ENCODE data around the gene WDR43.

Gene WDR43, protein sequence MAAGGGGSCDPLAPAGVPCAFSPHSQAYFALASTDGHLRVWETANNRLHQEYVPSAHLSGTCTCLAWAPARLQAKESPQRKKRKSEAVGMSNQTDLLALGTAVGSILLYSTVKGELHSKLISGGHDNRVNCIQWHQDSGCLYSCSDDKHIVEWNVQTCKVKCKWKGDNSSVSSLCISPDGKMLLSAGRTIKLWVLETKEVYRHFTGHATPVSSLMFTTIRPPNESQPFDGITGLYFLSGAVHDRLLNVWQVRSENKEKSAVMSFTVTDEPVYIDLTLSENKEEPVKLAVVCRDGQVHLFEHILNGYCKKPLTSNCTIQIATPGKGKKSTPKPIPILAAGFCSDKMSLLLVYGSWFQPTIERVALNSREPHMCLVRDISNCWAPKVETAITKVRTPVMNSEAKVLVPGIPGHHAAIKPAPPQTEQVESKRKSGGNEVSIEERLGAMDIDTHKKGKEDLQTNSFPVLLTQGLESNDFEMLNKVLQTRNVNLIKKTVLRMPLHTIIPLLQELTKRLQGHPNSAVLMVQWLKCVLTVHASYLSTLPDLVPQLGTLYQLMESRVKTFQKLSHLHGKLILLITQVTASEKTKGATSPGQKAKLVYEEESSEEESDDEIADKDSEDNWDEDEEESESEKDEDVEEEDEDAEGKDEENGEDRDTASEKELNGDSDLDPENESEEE

DNA sequence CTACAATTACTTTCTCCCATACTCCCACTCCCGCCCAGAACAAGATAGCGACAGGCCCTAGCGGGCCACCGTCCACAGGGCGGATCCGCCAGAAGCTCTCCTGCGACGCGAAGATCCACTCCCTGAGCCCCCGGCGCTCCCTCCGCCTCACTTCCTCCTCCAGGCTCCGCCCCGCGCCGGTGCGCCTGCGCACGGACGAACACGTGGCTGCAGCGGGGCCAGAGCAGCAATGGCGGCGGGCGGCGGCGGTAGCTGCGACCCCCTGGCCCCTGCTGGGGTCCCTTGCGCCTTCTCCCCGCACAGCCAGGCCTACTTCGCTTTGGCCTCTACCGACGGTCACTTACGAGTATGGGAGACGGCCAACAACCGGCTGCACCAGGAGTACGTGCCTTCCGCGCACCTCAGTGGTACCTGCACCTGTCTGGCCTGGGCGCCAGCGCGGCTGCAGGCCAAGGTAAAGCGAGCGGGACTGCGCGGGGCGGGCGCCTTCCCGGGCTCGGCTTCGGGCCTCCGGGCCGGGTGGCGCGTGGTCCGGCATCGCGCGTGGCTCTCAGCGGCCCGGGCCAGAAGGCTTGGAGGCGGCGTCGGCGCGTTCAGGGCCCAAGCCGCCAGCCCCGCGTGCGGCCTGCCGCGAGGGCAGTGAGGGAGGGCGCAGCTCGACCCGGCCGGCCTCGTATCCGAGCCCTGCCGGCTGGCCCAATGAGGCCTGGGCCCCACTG, at the start of gene WDR43:
TSS of gene WDR43 (plus strand) at position 198 of the 719 bp plus-strand sequence. CDS start at position 230, 32 bp downstream.
- DNase-seq: peak; percentile 98

DNA sequence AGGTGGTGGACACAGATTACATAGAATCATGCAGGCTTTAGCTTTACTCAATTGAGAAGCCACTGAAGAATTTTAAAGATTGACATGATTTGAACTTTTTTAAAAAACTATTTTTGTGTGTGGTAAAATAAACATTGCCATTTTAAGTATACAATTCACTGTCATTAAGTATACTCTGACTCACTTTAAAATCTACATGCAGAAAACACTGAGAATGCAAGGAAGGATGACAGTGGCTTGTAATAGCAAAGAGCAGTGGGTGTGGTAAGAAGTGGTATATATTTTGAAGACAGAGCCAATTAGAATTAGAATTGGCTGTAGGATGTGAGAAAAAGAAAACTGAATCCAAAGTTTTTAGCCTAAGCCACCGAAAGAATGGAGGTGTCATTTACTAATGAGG, 39.3 kb upstream of the WDR43 start:
- DNase-seq: no peak

DNA sequence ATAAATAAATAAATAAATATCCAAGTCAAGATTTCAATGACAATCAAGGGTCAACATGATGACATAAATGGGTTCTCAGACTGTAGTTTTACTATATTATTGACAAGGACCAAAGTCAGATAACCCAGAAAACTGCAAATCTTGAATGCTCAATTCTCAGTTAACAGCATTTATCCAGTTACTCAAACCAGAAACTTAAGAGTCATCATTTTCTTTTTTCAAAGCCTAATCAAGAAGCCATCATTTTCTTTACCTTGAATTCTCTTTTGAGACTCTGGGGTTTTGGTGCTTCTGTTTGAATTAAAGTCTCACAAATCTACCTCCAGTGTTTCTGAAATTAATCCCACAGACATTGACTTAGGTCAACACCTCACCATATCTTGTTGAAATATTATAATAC, 38.5 kb upstream of the WDR43 start:
- DNase-seq: no peak

DNA sequence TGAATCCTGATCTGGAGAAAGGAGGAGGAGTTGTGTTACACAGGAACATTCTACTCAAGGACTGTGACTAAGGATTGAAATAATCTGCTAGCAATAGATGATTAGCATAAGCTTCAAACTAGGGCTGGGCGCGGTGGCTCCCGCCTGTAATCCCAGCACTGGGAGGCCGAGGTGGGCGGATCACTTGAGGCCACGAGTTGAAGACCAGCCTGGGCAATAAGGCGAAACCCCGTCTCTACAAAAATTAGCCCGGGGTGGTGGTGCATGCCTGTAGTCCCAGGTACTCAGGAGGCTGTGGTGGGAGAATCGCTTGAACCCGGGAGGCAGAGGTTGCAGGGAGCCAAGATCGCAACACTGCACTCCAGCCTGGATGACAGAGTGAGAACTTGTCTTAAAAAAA, 25.9 kb upstream of the WDR43 start:
- DNase-seq: no peak

DNA sequence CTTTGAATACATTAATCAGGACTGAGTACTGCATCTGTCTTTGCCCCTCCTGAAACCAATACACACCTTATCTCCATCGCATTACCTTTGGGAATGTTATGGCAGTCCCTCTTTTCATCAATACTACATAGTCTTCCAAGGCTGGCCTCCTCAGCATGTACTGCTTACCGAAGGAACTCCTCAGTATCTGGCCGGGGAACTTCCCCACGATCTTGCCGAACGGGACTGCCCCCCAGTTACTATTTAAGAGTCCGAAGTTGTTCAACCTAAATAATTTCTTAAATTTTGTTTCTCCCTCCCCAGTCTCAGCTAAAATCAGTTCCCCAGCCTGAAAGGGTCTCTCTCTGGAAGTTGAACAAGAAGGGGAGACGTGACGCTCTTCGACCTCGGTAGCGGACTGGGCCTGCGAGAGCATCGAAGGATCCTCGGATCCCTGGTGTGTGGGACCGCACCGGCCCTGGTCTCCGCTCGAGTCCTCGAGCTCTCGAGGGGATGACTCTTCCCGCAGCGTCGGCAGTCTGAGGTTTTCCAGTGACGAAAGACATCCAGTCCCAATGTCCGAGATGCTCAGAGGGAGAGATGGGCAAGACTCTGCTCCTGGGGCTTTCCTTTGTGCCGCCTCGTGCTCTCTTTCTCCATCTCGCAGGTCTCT, 24.8 kb upstream of the WDR43 start:
- DNase-seq: no peak

DNA sequence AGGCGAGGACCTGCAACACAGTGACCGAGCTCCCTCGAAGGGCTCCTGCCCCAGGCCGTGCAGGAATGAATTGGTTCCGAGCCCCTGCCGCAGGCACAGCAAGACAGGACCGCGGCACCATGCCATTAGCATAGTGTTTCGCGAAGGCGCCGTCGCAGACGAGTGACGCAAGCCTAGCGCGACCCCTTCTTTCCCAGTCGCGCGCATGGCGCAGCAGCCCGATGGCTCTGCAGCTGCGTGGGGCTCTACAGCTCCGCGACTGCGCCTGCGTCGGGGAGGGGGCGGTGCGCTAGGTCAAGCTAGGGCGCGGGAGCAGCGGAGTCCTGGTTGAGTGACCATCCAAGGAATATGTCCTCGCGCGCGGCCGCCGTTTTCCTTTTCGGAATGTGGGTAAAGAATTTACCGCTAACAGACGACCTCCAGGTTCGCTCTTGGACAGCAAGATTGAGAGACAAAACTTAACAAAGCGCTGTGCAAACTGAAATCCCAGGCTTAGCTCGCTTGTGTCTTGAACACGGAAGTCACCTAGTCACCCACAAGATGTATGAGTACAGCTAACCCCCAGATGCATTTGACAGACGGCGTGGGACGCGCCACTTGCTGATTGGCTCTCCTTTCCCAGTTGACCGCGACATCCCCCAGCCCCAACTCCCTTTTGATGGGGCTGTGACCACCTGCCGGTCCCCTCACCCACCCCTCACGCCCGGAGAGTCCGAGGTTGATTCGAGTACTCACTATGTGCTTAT, 24.1 kb upstream of the WDR43 start, which contains the start of gene TRMT61B:
TSS of gene TRMT61B (minus strand) at position 164 of the 746 bp plus-strand sequence. CDS start at position 132, 32 bp downstream.
- peak; percentile 94 for DNase-seq

DNA sequence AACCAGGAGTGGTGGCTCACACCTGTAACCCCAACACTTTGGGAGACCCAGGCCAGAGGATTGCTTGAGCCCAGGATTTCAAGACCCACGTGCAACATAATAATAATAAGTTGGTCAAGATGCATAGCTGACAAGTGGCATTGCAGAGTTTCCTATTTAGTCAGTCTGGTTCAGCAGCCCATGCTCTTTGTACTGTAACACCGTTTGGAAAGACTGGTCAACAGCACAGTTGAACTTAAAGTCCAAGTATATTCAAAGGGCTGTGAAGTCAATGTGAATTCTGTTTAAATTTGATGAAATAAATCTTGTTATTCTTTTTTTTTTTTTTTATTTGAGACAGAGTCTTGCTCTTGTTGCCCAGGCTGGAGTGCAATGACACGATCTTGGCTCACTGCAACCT, 22.8 kb upstream of the WDR43 start:
- no peak for DNase-seq

DNA sequence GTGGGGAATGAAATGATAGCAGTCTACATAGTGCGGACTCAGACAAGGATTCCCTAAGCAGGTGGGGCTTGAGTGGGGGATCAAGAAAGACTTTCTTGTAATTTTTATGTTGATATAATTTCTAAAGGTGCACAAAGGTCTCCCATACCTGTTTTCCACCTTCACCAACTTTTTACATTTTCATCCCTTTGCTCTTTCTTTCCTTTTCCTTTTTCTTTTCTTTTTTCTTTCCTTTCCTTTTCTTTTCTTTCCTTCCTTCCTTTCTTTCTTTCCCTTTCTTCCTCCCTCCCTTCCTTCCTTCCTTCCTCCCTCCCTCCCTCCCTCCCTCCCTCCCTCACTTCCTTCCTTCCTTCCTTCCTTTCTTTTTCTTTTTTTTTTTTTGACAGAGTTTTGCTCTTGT, 14.3 kb upstream of the WDR43 start:
- no peak for DNase-seq

DNA sequence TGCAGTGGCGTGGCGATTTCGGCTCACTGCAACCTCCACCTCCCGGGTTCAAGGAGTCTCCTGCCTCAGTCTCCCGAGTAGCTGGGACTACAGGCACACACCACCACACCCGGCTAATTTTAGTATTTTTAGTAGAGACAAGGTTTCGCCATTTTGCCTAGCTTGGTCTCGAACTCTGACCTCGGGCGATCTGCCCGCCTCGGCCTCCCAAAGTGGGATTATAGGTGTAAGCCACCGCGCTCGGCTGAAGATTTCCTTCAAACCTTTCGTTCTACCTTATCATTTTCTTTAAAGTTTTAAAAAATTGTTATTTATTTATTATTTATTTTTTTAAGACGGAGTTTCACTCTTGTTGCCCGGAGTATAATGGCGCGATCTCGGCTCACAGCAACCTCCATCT, 979 bp upstream of the WDR43 start:
- DNase-seq: no peak

DNA sequence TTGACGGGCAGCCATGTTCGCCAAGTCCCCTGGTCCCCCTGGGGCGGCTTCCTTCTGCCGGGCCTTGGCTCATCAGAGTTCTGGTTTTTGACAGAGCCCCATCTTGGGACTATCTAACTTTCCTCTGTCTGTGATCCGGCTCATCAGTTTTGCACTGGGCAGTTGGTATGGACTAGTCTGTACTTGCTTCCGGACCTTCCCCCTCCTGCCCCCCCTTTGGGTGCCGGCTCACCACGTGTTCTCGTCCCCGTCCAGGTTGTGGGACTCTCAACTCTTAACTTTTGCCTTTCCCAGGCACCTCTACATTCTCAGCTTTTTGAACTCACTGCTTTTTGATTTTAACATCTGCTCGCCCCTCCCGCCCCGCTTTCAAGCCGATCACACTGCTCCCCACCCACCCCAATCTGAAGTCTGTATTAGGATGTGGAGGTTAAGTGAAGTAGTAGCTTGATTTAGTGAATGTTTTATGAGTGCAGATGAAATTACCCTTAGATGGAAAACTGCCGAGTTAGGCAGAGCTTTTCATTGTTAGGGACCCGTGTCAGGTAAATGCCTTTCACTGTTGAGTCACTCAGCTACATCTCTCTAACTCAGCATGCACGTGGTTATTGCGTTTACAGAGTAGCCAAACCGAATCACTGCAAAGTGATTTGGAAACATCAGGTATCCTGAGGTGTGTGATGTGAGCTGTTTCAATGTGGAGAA, 874 bp downstream of the WDR43 start:
- DNase-seq: no peak

DNA sequence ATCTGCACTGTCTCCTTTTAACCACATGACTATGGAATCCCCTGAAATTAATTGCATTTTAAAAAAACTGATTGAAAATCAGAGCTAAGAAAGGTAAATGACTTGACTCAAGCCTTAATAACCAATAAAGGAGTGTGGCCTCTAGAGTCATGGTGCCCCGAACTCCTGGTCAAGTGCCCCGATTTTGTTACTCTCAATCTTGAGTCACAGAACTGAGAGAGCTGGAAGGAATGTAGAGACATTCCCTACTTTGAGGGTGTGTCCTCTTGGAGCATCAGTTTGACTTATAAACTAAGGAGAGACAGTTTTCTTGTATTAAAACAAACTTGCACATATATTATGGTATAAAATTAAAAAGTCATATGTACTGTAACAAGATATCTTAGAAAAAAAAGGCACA, 2.4 kb downstream of the WDR43 start:
- DNase-seq: no peak

DNA sequence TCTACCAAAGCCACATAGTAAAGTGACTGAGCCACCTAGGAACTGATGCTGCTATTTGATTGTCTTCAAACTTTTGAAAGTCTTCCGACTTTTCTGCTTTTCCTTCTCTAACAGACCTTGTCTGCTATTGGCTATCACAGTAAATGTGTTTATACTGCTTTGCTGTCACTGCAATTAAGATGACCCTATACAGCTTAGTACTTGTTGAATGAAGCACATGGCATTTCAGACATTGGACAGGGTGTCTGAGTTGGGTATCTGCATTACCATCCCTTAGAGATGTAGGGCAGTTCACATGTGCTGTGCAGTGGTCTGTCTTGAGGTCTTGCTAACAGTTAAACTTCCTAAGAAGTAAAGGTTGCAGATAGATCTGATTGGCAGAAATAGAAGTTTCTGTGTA, 3.6 kb downstream of the WDR43 start:
- no peak for DNase-seq

DNA sequence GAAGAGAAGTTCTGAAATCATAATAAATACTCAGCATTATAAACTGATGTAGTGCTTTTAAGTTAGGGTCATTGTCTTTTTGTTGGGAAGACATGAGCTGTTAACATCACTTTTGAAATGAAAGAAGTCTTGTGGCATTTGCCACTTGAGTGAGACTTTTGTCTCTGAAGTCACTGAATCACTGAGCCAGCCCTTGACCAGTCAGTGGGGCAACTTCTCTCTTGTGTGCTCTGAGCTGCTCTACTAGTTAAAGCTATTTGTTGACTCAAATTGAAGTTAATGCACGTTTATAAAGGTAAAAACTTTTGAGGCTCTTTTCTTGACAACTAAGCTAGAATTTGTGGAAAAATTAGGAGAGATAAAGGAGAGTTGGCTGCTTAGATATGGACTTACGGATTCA, 6.7 kb downstream of the WDR43 start:
- DNase-seq: no peak

DNA sequence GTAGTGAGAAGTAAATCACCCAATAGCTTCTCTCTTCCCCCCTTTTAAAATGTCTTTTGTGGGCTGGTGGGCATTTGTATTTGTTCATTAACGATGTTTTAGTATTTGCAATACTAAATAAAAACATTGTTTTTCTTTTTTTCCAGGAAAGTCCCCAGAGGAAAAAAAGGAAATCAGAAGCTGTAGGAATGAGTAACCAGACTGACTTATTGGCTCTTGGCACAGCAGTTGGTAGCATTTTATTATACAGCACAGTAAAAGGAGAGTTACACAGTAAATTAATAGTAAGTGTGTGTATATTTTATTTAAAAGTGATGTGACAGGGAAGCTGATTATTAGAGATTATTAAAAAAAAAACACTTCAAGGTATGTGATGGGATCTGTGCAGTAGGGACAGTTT, 7.4 kb downstream of the WDR43 start:
- DNase-seq: no peak

DNA sequence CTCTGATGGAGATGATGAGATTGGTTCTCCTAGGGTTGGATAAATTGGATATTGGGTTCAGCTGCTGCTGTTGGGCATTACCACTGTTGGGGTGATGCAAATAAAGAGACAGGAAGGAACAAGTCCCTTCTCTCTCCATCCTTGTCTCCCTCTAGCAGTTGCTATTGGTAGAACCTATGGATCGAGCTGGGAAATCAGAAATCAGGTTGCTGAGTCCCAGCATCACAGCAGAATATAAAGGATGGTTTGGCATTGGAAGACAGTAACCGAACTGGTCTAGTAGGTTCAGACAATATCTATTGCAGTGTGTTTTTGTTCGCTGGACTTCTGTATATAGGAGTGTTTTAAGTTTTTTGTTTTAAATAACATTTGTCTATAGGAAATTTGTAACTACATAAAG, 8.1 kb downstream of the WDR43 start:
- DNase-seq: no peak

DNA sequence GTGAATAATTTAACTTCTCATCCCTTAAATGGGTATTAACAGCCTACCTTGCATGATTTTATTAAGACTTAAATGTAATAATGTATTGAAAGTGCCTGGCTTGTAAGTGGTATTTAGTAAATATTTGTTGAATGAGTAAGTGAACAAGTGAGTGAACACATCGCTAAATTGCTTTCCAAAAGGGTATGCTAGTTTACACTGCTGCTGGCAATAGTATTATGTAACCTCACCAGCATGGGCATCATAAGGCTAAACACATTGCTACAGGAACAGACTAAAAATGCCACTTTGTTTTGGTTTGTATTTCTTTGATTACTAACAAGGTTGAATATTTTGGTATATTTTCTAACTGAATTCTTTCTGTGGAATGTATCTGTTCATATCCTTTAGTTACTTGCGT, 9.8 kb downstream of the WDR43 start:
- DNase-seq: no peak

DNA sequence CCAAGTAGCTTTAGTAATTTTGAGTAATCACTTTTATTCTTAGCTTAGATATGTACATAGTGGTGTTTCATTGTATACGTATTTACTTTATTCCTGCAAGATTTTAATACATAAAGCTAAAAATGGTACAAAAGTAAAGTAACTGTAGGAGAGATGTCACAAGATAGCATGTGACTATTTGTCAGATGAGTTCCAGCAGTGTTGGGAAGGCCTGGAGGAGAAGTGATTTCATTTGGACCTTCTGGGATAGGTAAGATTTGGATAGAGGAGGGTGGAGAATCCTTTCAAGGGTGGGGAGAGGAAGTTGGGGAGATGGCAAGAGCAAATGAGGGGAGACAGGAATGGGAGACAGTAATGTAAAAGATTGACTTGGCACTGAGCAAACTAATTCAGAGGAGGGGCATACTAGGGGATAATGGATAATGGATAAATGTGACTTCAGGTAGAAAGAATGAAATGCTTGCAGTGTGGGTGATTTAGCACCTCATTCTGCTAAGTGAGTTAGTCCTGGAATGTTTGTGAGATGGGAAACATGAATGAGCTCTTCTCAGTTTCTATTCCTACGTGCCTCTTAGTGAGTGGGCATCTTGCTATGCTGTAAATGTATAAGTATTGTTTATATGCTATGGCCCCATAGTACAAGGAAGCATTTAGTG, 10.5 kb downstream of the WDR43 start:
- no peak for DNase-seq

DNA sequence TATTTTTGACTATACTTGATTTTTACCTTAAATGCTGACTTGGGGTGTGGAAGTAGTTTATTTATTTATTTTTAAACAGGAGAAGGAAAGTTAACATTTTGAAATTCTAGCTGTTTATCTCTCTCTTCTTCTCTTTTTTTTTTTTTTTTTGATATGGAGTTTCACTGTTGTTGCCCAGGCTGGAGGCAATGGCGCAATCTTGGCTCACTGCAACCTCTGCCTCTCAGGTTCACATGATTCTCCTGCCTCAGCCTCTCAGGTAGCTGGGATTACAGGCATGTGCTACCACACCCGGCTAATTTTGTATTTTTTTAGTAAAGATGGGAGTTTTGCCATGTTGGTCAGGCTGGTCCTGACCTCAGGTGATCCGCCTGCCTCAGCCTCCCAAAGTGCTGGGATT, 11.1 kb downstream of the WDR43 start:
- no peak for DNase-seq

DNA sequence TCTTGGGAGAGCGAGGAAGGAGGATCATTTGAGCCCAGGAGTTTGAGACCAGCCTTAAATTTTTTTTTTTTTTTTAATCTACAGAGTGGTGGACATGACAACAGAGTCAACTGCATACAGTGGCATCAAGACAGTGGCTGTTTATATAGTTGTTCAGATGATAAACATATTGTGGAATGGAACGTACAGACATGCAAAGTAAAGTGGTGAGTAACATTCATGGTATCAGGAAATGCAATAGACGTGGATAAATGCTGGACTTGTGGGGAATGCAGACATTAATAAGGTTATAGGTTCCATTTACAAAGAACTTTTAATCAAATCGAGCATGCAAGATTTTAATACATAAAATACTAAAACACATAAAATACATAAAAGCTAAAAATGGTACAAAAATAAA, 11.9 kb downstream of the WDR43 start:
- no peak for DNase-seq

DNA sequence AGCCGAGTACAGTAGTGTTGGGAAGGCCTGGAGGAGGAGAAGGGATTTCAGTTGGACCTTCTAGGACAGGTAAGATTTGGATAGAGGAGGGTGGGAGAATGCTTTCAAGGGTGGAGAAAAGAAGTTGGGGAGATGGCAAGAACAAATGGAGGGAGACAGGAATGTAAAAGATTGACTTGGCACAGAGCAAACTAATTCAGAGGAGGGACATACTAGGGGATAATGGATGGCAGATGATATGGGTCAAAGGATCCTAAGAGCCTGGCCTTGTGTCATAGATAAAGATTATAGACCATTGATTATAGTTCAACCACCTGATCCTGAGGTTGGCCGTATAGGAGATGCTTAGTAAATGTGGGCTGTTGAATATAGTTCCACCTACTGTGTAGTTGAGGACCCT, 12.4 kb downstream of the WDR43 start:
- no peak for DNase-seq

DNA sequence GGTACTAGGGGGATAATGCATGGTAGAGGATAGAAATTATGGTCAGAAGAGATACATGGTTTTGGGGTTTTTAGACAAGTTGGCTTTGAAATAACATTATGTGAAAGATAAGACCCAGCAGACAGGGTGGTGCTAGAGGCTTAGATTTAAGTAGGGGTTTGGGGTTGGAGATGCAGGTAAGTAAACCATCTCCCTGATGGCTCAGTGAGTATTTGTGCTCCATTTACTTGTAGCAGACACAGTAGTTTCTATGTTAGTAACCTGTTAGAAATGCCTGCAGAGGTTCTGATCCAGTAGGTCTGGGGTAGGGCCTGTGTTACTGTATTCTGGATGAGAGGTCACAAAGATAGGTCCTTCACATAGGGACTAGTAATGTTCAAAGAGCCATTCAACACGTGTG, 13.7 kb downstream of the WDR43 start:
- DNase-seq: no peak

Measured in NCI-H774 (cell line).